C4-2B (cell line): ENCODE results near the gene VPS39.

Source experiments
- H3K27ac ChIP-seq: fragments of 450-650 bp; 2 replicates; pipeline ENCODE4 v1.5.1; 2017
- CTCF ChIP-seq: fragments of 450-650 bp; conservative IDR thresholded peaks from 2 replicates; pipeline ENCODE4 v1.5.1; 2017; ENCODE audit warnings: mild to moderate bottlenecking
- ZFX ChIP-seq: fragments of 450-650 bp; IDR thresholded peaks from 2 replicates; pipeline ENCODE4 v1.6.1; 2017

VPS39 gene

DNA sequence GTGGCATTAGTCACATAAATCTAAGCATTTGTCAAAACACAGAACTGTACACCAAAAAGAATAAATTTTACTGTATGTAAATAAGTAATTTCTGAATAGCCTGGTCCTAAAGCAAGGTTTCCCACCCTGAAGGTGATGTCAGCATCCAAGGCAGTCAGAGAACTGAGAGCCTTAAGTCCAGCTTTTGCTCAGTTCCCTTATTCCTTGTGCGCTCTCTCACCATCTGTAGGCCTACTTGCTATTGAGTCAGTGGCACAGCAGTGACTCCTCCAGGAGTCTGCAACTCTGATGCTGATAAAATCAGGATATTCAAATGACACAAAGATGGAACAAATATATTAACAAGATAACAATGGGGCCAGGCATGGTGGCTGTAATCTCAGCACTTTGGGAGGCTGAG, 22.3 kb downstream of the VPS39 start:
- TF ChIP-seq ZFX: no peak
- TF ChIP-seq CTCF: no peak
- no peak overlapping the region for H3K27ac ChIP-seq

- no peak overlapping the region for H3K27ac ChIP-seq
- TF ChIP-seq ZFX: no peak
- TF ChIP-seq CTCF: no peak
Observed at GRCh38 chr15:42184736-42185135, 23.4 kb downstream of the VPS39 start.

DNA sequence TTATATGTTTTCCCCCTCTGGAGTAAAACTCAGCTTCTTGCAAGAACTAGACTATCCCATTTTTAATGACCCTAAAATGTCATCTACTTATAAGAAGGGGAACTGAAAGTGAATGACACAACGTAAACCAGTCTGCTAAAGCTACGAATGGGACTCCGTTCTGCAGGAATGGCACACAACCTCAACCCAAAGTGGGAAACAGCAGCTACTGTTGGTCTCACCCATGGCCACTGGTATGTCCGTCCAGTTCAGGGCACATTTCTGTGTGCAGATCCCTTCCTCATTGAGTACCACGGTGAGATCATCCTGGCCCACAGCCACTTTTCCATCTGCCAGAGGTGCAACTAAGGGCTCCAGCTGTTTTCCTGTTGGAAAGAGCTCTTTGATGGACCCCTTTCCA, 23.8 kb downstream of the VPS39 start:
- H3K27ac ChIP-seq: no peak overlapping the region
- TF ChIP-seq ZFX (no peak), CTCF (no peak)

DNA sequence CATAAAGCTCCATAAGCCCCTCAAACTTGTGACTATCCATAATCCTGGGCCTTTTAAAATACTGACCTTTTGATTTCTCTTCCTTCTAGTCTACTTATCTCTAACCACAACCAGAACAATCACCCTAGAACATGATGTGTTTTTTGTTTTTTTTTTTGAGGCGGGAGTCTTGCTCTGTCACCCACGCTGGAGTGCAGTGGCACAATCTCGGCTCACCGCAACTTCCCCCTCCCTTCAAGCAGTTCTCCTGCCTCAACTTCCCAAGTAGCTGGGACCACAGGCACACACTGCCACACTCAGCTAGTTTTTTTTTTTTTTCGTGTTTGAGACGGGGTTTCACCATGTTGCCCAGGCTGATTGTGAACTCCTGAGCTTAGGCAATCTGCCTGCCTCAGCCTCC, 25.1 kb downstream of the VPS39 start:
- no peak for TF ChIP-seq ZFX
- TF ChIP-seq CTCF: no peak
- no peak overlapping the region for H3K27ac ChIP-seq

DNA sequence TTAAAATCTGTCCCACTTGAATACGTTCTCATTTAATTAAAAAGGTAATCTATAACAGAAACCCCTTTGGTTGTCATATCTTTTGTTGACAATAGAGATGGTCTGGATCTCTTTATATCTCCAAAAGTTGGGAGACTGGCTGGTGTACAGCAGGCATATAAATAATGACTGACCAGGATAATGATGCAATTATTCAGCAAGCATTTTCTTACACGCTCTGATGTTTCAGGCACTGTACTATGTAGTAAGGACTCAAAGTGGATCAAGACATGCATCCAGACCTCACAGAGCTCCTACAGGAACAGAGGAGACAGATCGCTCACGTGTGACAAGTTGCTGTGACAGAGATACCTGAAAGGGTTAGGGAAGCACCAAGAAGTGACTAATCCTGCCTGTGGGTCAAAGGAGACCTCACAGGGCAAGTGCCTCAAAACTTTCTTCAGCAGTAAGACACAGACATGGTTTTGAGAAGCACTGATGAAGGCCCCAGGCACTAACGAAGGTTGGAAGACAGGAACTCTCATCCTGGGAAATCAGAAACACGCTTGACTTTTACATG, 25.7 kb downstream of the VPS39 start:
- TF ChIP-seq CTCF: no peak
- TF ChIP-seq ZFX: no peak
- no peak overlapping the region for H3K27ac ChIP-seq

DNA sequence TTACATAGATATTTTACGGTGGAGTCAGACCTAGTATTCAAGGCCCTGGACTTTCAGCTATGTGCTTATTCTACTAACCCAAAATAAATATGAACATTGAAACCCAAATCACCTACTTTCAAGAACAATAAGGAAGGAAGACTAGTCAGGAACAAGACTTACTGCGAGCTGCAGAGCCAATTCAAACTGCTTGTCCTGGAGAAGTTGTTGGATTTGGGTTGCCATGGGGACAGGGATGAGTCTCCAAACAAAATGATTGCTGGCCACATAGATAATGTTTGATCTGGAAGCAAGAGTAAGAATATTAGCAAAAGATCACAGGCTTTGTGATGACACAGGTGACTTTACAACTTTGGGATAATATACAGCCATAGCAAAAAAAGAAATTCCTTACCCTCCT, 30.0 kb downstream of the VPS39 start:
- no peak overlapping the region for H3K27ac ChIP-seq
- no peak for TF ChIP-seq CTCF
- no peak for TF ChIP-seq ZFX

DNA sequence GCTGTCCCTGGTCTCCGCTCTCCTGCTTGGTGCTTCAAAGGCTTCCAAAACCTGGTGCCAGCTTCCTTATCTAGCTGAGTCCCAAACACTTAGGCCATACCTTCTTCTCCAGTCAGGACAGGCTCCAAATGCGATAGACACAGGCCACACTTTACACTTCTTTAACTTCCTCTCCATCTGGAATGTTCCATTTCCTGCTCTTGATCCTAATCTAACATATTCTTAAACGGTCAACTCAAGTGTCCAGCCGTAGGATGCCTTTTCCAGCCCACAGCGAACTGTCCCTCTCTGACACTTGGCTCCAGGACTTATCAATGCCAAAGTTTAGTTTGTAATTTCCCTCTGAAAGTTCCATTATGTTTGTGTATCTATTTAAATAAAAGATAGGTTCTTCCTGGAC, 32.4 kb downstream of the VPS39 start:
- peak overlapping the region; percentile 9; the same call in 1 of the 2 replicates for H3K27ac ChIP-seq
- no peak for TF ChIP-seq ZFX
- TF ChIP-seq CTCF: no peak
